HepG2 (cell line): ENCODE results near the gene G6PC3. TPM values are rescaled to one million over a fixed set of nuclear protein-coding genes. Genes with fewer than 3 reads are reported as not detected.

Experiments used
- AKAP8 ChIP-seq: sonication (generic); formaldehyde crosslinking; IDR thresholded peaks from 2 replicates; pipeline ENCODE4 v1.5.1; 2020; ENCODE audit warnings: mild to moderate bottlenecking, missing genetic modification reagents
- BCL6 ChIP-seq: IDR thresholded peaks from 2 replicates; pipeline ENCODE4 v1.6.1; 2016; ENCODE audit warnings: missing genetic modification reagents, missing compliant biosample characterization
- BORCS8-MEF2B ChIP-seq: sonication (generic); formaldehyde crosslinking; IDR thresholded peaks from 2 replicates; pipeline ENCODE4 v1.8.0; 2022; ENCODE audit warnings: mild to moderate bottlenecking, missing genetic modification reagents
- CENPT ChIP-seq: sonication (generic); formaldehyde crosslinking; IDR thresholded peaks from 2 replicates; pipeline ENCODE4 v1.8.0; 2022; ENCODE audit warnings: low read depth, mild to moderate bottlenecking, moderate library complexity, missing genetic modification reagents
- DBP ChIP-seq: sonication (generic); formaldehyde crosslinking; IDR thresholded peaks from 2 replicates; pipeline ENCODE4 v1.4.0; 2020; ENCODE audit warnings: missing genetic modification reagents; ENCODE audit errors: not compliant biosample characterization
- DMAP1 ChIP-seq: IDR thresholded peaks from 2 replicates; pipeline ENCODE4 v1.6.1; 2016
- DR1 ChIP-seq: sonication (generic); formaldehyde crosslinking; IDR thresholded peaks from 2 replicates; pipeline ENCODE4 v1.8.0; 2021; ENCODE audit warnings: mild to moderate bottlenecking, missing genetic modification reagents, inconsistent platforms
- FOXK1 ChIP-seq: sonication (generic); formaldehyde crosslinking; IDR thresholded peaks from 2 replicates; pipeline ENCODE4 v1.4.0; 2020; ENCODE audit warnings: low read depth, missing genetic modification reagents, borderline replicate concordance
- FOXO4 ChIP-seq: sonication (generic); formaldehyde crosslinking; conservative IDR thresholded peaks from 2 replicates; pipeline ENCODE4 v1.8.1; 2023; ENCODE audit warnings: missing genetic modification reagents
- HHEX ChIP-seq: IDR thresholded peaks from 2 replicates; pipeline ENCODE4 v1.6.1; 2016; ENCODE audit warnings: control low read depth
- MIER2 ChIP-seq: IDR thresholded peaks from 2 replicates; pipeline ENCODE4 v1.6.1; 2016; ENCODE audit warnings: missing biosample characterization, missing genetic modification reagents
- MIER3 ChIP-seq: IDR thresholded peaks from 2 replicates; pipeline ENCODE4 v1.6.1; 2016; ENCODE audit warnings: missing compliant biosample characterization, borderline replicate concordance
- MLLT10 ChIP-seq: sonication (generic); formaldehyde crosslinking; IDR thresholded peaks from 2 replicates; pipeline ENCODE4 v1.4.0; 2020; ENCODE audit warnings: missing genetic modification reagents
- PBX2 ChIP-seq: IDR thresholded peaks from 2 replicates; pipeline ENCODE4 v1.6.1; 2016; ENCODE audit warnings: control low read depth
- RELA ChIP-seq: sonication (generic); formaldehyde crosslinking; IDR thresholded peaks from 2 replicates; pipeline ENCODE4 v1.4.0; 2020; ENCODE audit warnings: missing genetic modification reagents
- SALL1 ChIP-seq: sonication (generic); formaldehyde crosslinking; IDR thresholded peaks from 2 replicates; pipeline ENCODE4 v1.8.0; 2022; ENCODE audit warnings: mild to moderate bottlenecking, missing genetic modification reagents
- SP5 ChIP-seq: IDR thresholded peaks from 2 replicates; pipeline ENCODE4 v1.6.1; 2016; ENCODE audit warnings: low read depth, borderline replicate concordance
- TAF1 ChIP-seq: sonication (generic); formaldehyde crosslinking; IDR thresholded peaks from 2 replicates; pipeline ENCODE4 v1.4.0; 2020; ENCODE audit warnings: missing genetic modification reagents
- TEAD3 ChIP-seq: optimal IDR thresholded peaks from 2 replicates; pipeline ENCODE3; 2016; ENCODE audit warnings: borderline replicate concordance
- XBP1 ChIP-seq: sonication (generic); formaldehyde crosslinking; IDR thresholded peaks from 2 replicates; pipeline ENCODE4 v1.5.0; 2020; ENCODE audit warnings: missing genetic modification reagents
- ZBTB44 ChIP-seq: sonication (generic); formaldehyde crosslinking; IDR thresholded peaks from 2 replicates; pipeline ENCODE4 v1.4.0; 2020; ENCODE audit warnings: missing genetic modification reagents
- ZMYM2 ChIP-seq: sonication (generic); formaldehyde crosslinking; IDR thresholded peaks from 2 replicates; pipeline ENCODE4 v1.8.0; 2022; ENCODE audit warnings: mild to moderate bottlenecking, missing genetic modification reagents
- ZNF747 ChIP-seq: sonication (generic); formaldehyde crosslinking; IDR thresholded peaks from 2 replicates; pipeline ENCODE4 v1.8.1; 2023; ENCODE audit warnings: missing genetic modification reagents, mild to moderate bottlenecking, borderline replicate concordance
- ZNF782 ChIP-seq: sonication (generic); formaldehyde crosslinking; IDR thresholded peaks from 2 replicates; pipeline ENCODE4 v1.4.0; 2020; ENCODE audit warnings: missing genetic modification reagents, mild to moderate bottlenecking, borderline replicate concordance
- polyA plus RNA-seq, 8 experiments: library from polyadenylated mRNA; depleted of rRNA in 3 of 8; stranded (reverse) in 7 of 8; unstranded in 1 of 8; fragments of >200 nt; fragmentation: Illumina TruSeq in 4 of 8; extraction: Trizol in 4 of 8; gene quantifications; 2 replicates each; pipeline versions ENCODE4 v1.2.1 to v1.2.3, GENCODE V29; 2011 to 2016; ENCODE audit warnings: low read depth in 4 of 8, missing spikeins in 1 of 8, mixed read lengths in 1 of 8; ENCODE audit not compliant: insufficient read depth in 1 of 8
- total RNA-seq, 5 experiments: library from RNA; depleted of rRNA; stranded (reverse); fragments of >200 nt; fragmentation: Illumina TruSeq; extraction: Trizol; gene quantifications; 2 replicates each; pipeline ENCODE4 v1.2.3, GENCODE V29; 2016; ENCODE audit warnings: low read depth in 1 of 5
- TF ChIP-seq, protein P1 (sequence below): sonication (generic); formaldehyde crosslinking; IDR thresholded peaks from 2 replicates; pipeline ENCODE4 v1.4.0; 2020; ENCODE audit warnings: missing genetic modification reagents

G6PC3 gene
- total and polyA plus RNA-seq, 2 of the 13 experiments (the other 11 are each of a cell fraction or from before 2014, with no cell fraction given) = 38.5 to 75.8 TPM

GRCh38 chr17:44076716-44077594 lies 6.4 kb downstream of the G6PC3 start (continued):
- no peak for TF ChIP-seq ZBTB44 (CRISPR knock-in tag)
- TF ChIP-seq ZNF782 (CRISPR knock-in tag) = no peak
- TF ChIP-seq FOXK1 (CRISPR knock-in tag) = no peak
- peak; percentile 71 for TF ChIP-seq SALL1
- peak; percentile 52; the same call in 1 of the 2 replicates for TF ChIP-seq SP5 (CRISPR knock-in tag)
- TF ChIP-seq DBP (CRISPR knock-in tag) = no peak
- TF ChIP-seq XBP1 (CRISPR knock-in tag) = no peak
- TF ChIP-seq AKAP8 (CRISPR knock-in tag) = no peak
- no peak for TF ChIP-seq MLLT10
- no peak for TF ChIP-seq BCL6 (CRISPR knock-in tag)
- TF ChIP-seq RELA (CRISPR knock-in tag) = 0 out of 2 replicates have a peak, but pooled peaks have one; percentile 48
- TF ChIP-seq BORCS8-MEF2B (CRISPR knock-in tag) = no peak
- TF ChIP-seq FOXO4 (CRISPR knock-in tag) = 0 out of 2 replicates have a peak, but pooled peaks have one; percentile 39
- no peak for TF ChIP-seq TEAD3 (CRISPR knock-in tag)
- no peak for TF ChIP-seq PBX2 (CRISPR knock-in tag)
- TF ChIP-seq ZMYM2 (CRISPR knock-in tag) = no peak
- no peak for TF ChIP-seq TAF1 (CRISPR knock-in tag)
- TF ChIP-seq DMAP1 = no peak
- TF ChIP-seq ZNF747 (CRISPR knock-in tag) = no peak
- no peak for TF ChIP-seq MIER3
- TF ChIP-seq DR1 = no peak
- TF ChIP-seq, protein P1, sequence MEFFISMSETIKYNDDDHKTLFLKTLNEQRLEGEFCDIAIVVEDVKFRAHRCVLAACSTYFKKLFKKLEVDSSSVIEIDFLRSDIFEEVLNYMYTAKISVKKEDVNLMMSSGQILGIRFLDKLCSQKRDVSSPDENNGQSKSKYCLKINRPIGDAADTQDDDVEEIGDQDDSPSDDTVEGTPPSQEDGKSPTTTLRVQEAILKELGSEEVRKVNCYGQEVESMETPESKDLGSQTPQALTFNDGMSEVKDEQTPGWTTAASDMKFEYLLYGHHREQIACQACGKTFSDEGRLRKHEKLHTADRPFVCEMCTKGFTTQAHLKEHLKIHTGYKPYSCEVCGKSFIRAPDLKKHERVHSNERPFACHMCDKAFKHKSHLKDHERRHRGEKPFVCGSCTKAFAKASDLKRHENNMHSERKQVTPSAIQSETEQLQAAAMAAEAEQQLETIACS (CRISPR knock-in tag) = no peak
- no peak for TF ChIP-seq CENPT (CRISPR knock-in tag)
- no peak for TF ChIP-seq HHEX (CRISPR knock-in tag)
- no peak for TF ChIP-seq MIER2 (CRISPR knock-in tag)
